Activated CD8-positive, alpha-beta memory T cell treated with anti-CD3 and anti-CD28 coated beads, Interleukin-2, amount 10 ng/mL, durations not matched to agents 7 days and 5 days (primary cell): Measurements from ENCODE around the gene FAM186B. TPM values are rescaled to one million over a fixed set of nuclear protein-coding genes. Genes with fewer than 3 reads are reported as not detected.
"Not testable (repeated sequence)": the region's sequence is repeated elsewhere in the genome, so short reads cannot be mapped to it uniquely, and the experiment has no call there.

Source experiments
- ATAC-seq: fragments of 150-1000 bp; cut with Tn5 transposase; one replicate; pipeline ENCODE4 v1.10.0; 2021; ENCODE audit warnings: moderate library complexity
- CTCF ChIA-PET: fragments of 350-600 bp; sonication (Branson Sonifier 250); formaldehyde crosslinking; loops from one replicate; lab custom pipeline; 2021; ENCODE audit warnings: antibody characterized with exemption; lab: Charles Lee
- DNase-seq: peaks from one replicate; pipeline ENCODE4 v3.0.0-alpha.2; 2020
- H3K27ac Mint-ChIP-seq: one replicate; pipeline ENCODE4 v1.8.0; 2021; ENCODE audit warnings: mild to moderate bottlenecking, mixed read lengths
- H3K27me3 Mint-ChIP-seq: one replicate; pipeline ENCODE4 v1.8.0; 2021; ENCODE audit warnings: mixed read lengths
- H3K36me3 Mint-ChIP-seq: one replicate; pipeline ENCODE4 v1.8.0; 2021; ENCODE audit warnings: mild to moderate bottlenecking, mixed read lengths
- H3K4me1 Mint-ChIP-seq: one replicate; pipeline ENCODE4 v1.8.0; 2021; ENCODE audit warnings: mixed read lengths
- H3K4me3 Mint-ChIP-seq: one replicate; pipeline ENCODE4 v1.8.0; 2021; ENCODE audit warnings: mild to moderate bottlenecking, moderate library complexity, mixed read lengths
- H3K9me3 Mint-ChIP-seq: one replicate; pipeline ENCODE4 v1.8.0; 2022; ENCODE audit warnings: low read depth, mixed read lengths
- total RNA-seq, 2 experiments: library from RNA; stranded (reverse); gene quantifications; one replicate each; pipeline ENCODE4 v1.2.3, GENCODE V29; 2021

FAM186B gene
- total RNA-seq, 2 experiments from 2014 or later: not detected

- H3K27me3 Mint-ChIP-seq: peaks cover 56% of the 10 kb centered on the region
- H3K9me3 Mint-ChIP-seq: peaks cover 2% of the 10 kb centered on the region
- CTCF ChIA-PET: interaction anchor here (1.3 kb wide), 1 partner anchor 125 kb away, joined by 3 read pairs; the partner anchor contains the start of gene TMBIM6
- H3K4me3 Mint-ChIP-seq: no peak overlapping the region
- no peak for DNase-seq
- no peak overlapping the region for H3K27ac Mint-ChIP-seq
- no peak for ATAC-seq
- H3K4me1 Mint-ChIP-seq: peaks cover 13% of the 10 kb centered on the region
- H3K36me3 Mint-ChIP-seq: no peaks in the 10 kb centered on the region
These were observed 11.2 kb upstream of the FAM186B start for GRCh38 chr12:49616533-49617219.

GRCh38 chr12:49615725-49616124, 10.3 kb upstream of the FAM186B start:
- ATAC-seq (no peak), DNase-seq (no peak)
- Mint-ChIP-seq H3K27me3 (peaks cover 48% of the 10 kb centered on the region), H3K36me3 (no peaks in the 10 kb centered on the region), H3K4me3 (no peak overlapping the region), H3K27ac (no peak overlapping the region), H3K4me1 (peaks cover 4% of the 10 kb centered on the region), H3K9me3 (peaks cover 2% of the 10 kb centered on the region)
- CTCF ChIA-PET: interaction anchor here (0.8 to 1.7 kb wide), 3 partner anchors 92 to 163 kb away, joined by 3 to 4 read pairs (median 3); partner anchors contain the start of gene TMBIM6

GRCh38 chr12:49612210-49612609, 6.8 kb upstream of the FAM186B start:
- peaks cover 4% of the 10 kb centered on the region for H3K4me1 Mint-ChIP-seq
- no peak for ATAC-seq
- H3K4me3 Mint-ChIP-seq: no peak overlapping the region
- no peaks in the 10 kb centered on the region for H3K36me3 Mint-ChIP-seq
- CTCF ChIA-PET: interaction anchor here (0.8 to 1.5 kb wide), 4 partner anchors 11 to 354 kb away, joined by 4 to 7 read pairs (median 4); partner anchors contain the start of gene PRPF40B
- no peak for DNase-seq
- peaks cover 2% of the 10 kb centered on the region for H3K9me3 Mint-ChIP-seq
- H3K27ac Mint-ChIP-seq: no peak overlapping the region
- peaks cover 23% of the 10 kb centered on the region for H3K27me3 Mint-ChIP-seq

- not testable (repeated sequence) for H3K27ac Mint-ChIP-seq, H3K9me3 Mint-ChIP-seq, H3K36me3 Mint-ChIP-seq, DNase-seq, H3K4me1 Mint-ChIP-seq, H3K4me3 Mint-ChIP-seq, ATAC-seq
- CTCF ChIA-PET: interaction anchor here (1.4 kb wide), 1 partner anchor 9 kb away, joined by 4 read pairs; no protein-coding TSS in a partner anchor
- H3K27me3 Mint-ChIP-seq: peaks cover 18% of the 10 kb centered on the region
These were observed 5.3 kb upstream of the FAM186B start for GRCh38 chr12:49610785-49611184.

GRCh38 chr12:49609875-49610154, 4.4 kb upstream of the FAM186B start:
- H3K4me3 Mint-ChIP-seq: no peak overlapping the region
- H3K9me3 Mint-ChIP-seq: no peaks in the 10 kb centered on the region
- peaks cover 18% of the 10 kb centered on the region for H3K27me3 Mint-ChIP-seq
- CTCF ChIA-PET: interaction anchor here (0.6 to 1.4 kb wide), 2 partner anchors 8 to 37 kb away, joined by 4 read pairs; no protein-coding TSS in a partner anchor
- no peak for DNase-seq
- no peak for ATAC-seq
- no peak overlapping the region for H3K27ac Mint-ChIP-seq
- no peaks in the 10 kb centered on the region for H3K36me3 Mint-ChIP-seq
- H3K4me1 Mint-ChIP-seq: peaks cover 6% of the 10 kb centered on the region

GRCh38 chr12:49609059-49609874, 3.8 kb upstream of the FAM186B start:
- peaks cover 15% of the 10 kb centered on the region for H3K27me3 Mint-ChIP-seq
- no peaks in the 10 kb centered on the region for H3K36me3 Mint-ChIP-seq
- no peak overlapping the region for H3K27ac Mint-ChIP-seq
- no peak overlapping the region for H3K4me3 Mint-ChIP-seq
- no peaks in the 10 kb centered on the region for H3K9me3 Mint-ChIP-seq
- peaks cover 6% of the 10 kb centered on the region for H3K4me1 Mint-ChIP-seq
- DNase-seq (no peak), ATAC-seq (no peak)
- CTCF ChIA-PET: interaction anchor here (0.6 to 1.3 kb wide), 2 partner anchors 37 to 168 kb away, joined by 3 to 4 read pairs; no protein-coding TSS in a partner anchor

- H3K9me3 Mint-ChIP-seq: no peaks in the 10 kb centered on the region
- ATAC-seq (no peak), DNase-seq (no peak)
- peaks cover 6% of the 10 kb centered on the region for H3K27me3 Mint-ChIP-seq
- H3K4me3 Mint-ChIP-seq: no peak overlapping the region
- peaks cover 6% of the 10 kb centered on the region for H3K4me1 Mint-ChIP-seq
- no peaks in the 10 kb centered on the region for H3K36me3 Mint-ChIP-seq
- CTCF ChIA-PET: interaction anchor here (0.7 to 1.1 kb wide), 3 partner anchors 13 to 246 kb away, joined by 3 read pairs; no protein-coding TSS in a partner anchor
- no peak overlapping the region for H3K27ac Mint-ChIP-seq
These were observed 583 bp downstream of the FAM186B start for GRCh38 chr12:49604856-49605255.

- Mint-ChIP-seq H3K36me3 (no peaks in the 10 kb centered on the region), H3K4me1 (peaks cover 6% of the 10 kb centered on the region)
These were observed 1.7 kb downstream of the FAM186B start for GRCh38 chr12:49603721-49604120.

GRCh38 chr12:49599961-49600360, 5.5 kb downstream of the FAM186B start:
- peaks cover 1% of the 10 kb centered on the region for H3K4me1 Mint-ChIP-seq
- H3K4me3 Mint-ChIP-seq: no peak overlapping the region
- CTCF ChIA-PET: interaction anchor here (0.8 to 1.8 kb wide), 2 partner anchors 20 to 23 kb away, joined by 3 to 5 read pairs; no protein-coding TSS in a partner anchor
- DNase-seq (no peak), ATAC-seq (no peak)
- H3K27me3 Mint-ChIP-seq: no peaks in the 10 kb centered on the region
- no peaks in the 10 kb centered on the region for H3K9me3 Mint-ChIP-seq
- no peak overlapping the region for H3K27ac Mint-ChIP-seq
- no peaks in the 10 kb centered on the region for H3K36me3 Mint-ChIP-seq

More at GRCh38 chr12:49603721-49604120, 1.7 kb downstream of the FAM186B start:
- H3K9me3 Mint-ChIP-seq: no peaks in the 10 kb centered on the region
- no peak overlapping the region for H3K27ac Mint-ChIP-seq
- CTCF ChIA-PET: interaction anchor here (0.8 to 2.4 kb wide), 4 partner anchors 11 to 256 kb away, joined by 3 to 6 read pairs (median 4); no protein-coding TSS in a partner anchor
- H3K27me3 Mint-ChIP-seq: peaks cover 4% of the 10 kb centered on the region
- ATAC-seq: no peak
- no peak for DNase-seq
- no peak overlapping the region for H3K4me3 Mint-ChIP-seq

GRCh38 chr12:49598527-49598926, 6.9 kb downstream of the FAM186B start:
- no peak overlapping the region for H3K4me3 Mint-ChIP-seq
- no peak overlapping the region for H3K27ac Mint-ChIP-seq
- DNase-seq: no peak
- no peaks in the 10 kb centered on the region for H3K9me3 Mint-ChIP-seq
- H3K27me3 Mint-ChIP-seq: no peaks in the 10 kb centered on the region
- ATAC-seq: no peak
- CTCF ChIA-PET: interaction anchor here (0.9 kb wide), 1 partner anchor 18 kb away, joined by 7 read pairs; no protein-coding TSS in a partner anchor
- no peaks in the 10 kb centered on the region for H3K4me1 Mint-ChIP-seq
- H3K36me3 Mint-ChIP-seq: no peaks in the 10 kb centered on the region

- Mint-ChIP-seq H3K27me3 (no peaks in the 10 kb centered on the region), H3K4me3 (no peak overlapping the region), H3K4me1 (no peaks in the 10 kb centered on the region), H3K9me3 (peaks cover 9% of the 10 kb centered on the region), H3K27ac (no peak overlapping the region), H3K36me3 (peaks cover 16% of the 10 kb centered on the region)
- CTCF ChIA-PET: interaction anchor here (0.9 to 2.4 kb wide), 2 partner anchors 42 to 230 kb away, joined by 7 read pairs; no protein-coding TSS in a partner anchor
- ATAC-seq (no peak), DNase-seq (no peak)
These were observed 16.5 kb downstream of the FAM186B start for GRCh38 chr12:49588721-49589516.

- Mint-ChIP-seq H3K9me3 (peaks cover 9% of the 10 kb centered on the region), H3K4me1 (no peaks in the 10 kb centered on the region), H3K27me3 (no peaks in the 10 kb centered on the region), H3K4me3 (no peak overlapping the region), H3K27ac (no peak overlapping the region), H3K36me3 (peaks cover 17% of the 10 kb centered on the region)
- CTCF ChIA-PET: interaction anchor here (0.9 to 2.4 kb wide), 2 partner anchors 43 to 230 kb away, joined by 7 read pairs; no protein-coding TSS in a partner anchor
- ATAC-seq: no peak
- no peak for DNase-seq
These were observed 17.2 kb downstream of the FAM186B start for GRCh38 chr12:49588281-49588680.
